GM18909 (cell line): Measurements from ENCODE around the gene ZNF587B.
"Not testable (repeated sequence)": the region's sequence is repeated elsewhere in the genome, so short reads cannot be mapped to it uniquely, and the experiment has no call there.

ENCODE experiments used
- ATAC-seq: cut with Tn5 transposase; IDR thresholded peaks from one replicate; pipeline ENCODE4 v1.9.1; 2021; ENCODE audit warnings: mild to moderate bottlenecking; ENCODE audit not compliant: unreplicated experiment, poor library complexity

ZNF587B gene

GRCh38 chr19:57830071-57830602 lies at the start of gene ZNF587B:
ZNF587B (plus strand) TSS chr19:57830299; CDS start chr19:57830529, 230 bp downstream.
- no peak for ATAC-seq

DNA sequence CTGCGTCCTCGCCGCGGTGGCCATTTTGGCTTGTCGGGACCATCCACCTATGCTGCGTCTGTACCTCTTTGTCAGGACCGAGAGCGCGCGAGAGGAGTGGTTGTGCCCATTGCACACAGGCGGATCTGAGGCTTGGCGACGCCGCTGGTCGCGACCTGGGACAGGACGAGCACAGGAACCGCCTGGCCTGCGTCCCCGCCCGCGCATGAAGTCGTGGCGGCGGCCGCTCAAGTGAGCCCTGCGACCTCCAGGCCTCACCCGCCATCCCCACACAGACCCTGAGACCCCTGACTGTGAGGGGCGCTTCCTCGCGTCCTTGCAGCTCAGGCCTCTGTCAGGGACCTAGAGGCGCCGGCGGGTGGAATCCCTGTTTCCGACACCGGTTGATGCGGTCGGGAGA lies 43.8 kb upstream of the ZNF587B start:
- no peak for ATAC-seq

DNA sequence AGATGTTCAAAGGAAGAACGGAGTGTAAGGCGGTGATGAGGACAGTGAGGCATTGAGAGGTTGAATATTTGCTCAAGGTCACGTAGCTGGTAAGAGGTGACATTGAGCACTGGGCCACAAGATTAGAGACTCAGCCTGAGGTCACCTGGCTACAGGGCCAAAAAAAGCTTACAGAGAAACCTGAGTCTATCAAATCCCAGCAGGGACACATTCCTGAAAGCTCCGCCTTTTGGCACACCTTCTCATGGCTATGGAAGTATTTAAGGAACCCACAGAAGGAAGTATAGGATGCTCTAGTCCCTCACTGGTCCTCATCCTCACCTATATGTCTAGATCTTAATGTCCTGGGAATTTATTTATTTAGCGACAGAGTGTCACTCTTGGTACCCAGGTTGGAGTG lies 43.2 kb upstream of the ZNF587B start:
- ATAC-seq = no peak

- ATAC-seq = no peak
Observed at GRCh38 chr19:57788114-57788692, 41.9 kb upstream of the ZNF587B start.

- ATAC-seq = no peak
Observed at GRCh38 chr19:57789288-57789687, 40.8 kb upstream of the ZNF587B start.

DNA sequence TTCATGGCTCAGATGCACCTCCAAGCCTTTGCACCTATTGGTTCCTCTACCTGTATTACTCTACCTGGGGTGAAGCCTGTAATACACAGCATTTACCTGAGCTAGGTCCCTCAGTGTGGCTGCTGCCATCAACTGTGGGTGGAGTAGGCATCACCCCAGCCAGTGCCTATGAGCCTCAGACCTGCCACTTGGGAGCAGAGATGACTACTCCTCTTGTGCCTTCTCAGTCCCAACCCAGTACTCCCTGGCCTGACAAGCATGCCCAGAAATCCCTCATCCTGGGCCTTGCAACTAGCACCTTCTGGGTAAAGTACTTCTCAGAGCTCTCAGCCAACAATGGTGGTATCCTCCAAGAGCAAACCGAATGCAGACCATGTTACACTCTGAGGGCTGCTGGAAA lies 33.5 kb upstream of the ZNF587B start:
- ATAC-seq = not testable (repeated sequence)

DNA sequence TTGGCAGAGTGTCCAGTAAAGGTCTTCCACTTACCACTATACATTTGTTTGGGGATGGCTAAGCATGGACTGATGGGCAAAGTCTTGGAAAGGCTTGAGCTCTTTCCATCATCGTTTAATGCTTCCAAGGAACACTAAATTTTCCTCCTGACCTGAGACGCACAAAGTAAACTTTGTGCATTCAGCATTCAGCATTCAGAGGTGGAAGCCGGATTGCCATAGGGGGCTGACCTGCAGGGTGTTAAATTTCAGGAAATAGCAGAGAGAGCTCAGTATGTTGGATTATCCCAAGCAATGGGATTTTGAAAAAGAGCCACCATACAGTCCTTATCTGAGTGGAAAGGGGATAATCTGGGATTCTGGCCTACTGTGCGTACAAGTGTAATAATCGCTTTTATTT lies 29.4 kb upstream of the ZNF587B start:
- no peak for ATAC-seq

DNA sequence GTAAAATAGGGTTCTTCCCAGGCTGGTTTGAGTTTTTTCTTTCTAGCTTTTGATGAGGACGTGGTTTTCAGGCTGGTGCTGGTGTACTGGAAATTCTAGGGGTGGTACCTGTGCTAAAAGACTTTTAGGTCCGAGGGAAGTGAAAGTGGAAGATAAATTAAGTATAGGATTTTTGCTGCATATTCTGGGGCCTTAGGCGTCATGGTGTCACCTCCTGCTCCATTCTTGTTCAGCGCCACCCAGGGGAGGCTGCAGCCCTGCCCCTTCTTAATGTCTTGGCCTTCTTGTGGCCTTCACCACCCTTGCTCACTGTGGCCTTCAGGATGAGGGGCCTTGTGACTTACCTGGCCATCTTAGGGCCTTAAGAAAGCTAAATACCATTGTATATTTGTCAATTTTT lies 27.8 kb upstream of the ZNF587B start:
- ATAC-seq = no peak

DNA sequence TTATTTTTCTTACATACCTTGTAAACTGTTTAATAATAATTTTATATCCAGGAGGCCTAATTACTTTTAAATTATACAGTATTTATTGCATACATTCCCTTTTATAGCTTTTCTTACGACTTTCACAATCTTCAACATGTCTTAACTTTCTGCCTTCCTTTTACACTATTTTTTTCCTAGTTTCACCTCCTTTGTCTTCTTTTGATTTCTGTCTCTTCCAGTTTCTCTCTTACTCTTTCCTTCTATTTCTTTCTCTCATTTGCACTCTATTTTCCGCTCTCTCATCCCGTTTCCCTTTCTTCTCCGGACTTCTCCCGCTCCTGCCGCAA lies 26.9 kb upstream of the ZNF587B start:
- no peak for ATAC-seq

DNA sequence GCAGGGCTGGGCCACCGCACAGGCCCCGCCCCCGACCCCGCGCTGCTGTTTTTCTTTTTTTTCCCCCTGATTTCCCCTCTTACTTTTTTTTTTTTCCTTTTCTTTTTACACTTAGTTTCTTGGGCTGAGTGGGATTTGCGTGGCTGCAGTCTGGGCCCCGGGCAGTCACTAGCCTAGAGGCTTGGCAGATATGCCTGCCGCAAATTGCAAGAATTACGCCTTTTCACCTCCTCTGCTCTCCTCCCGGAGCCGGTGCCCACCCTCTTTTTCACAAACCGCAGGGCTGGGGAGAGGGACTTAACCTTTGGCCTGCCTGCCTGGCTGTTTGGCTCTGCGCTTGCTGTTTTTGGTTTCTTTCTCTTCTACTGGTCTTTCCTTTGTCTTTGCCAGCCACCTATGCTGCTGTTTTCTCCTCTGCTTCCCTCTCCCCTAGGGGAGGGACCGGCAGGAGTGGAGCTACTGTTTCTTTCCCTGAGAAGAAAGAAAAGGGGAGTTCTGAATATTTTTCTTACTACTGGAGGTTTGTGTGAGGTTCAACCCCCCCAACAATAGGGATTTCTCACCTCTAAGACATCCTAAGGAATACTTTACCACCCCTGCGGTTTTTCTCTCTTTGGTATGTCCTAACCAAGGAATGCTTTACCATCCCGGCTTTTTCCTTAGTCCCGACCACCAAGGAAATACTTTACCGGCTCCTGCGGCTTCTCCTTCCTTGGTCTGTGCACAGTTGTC lies 26.3 kb upstream of the ZNF587B start:
- no peak for ATAC-seq

GRCh38 chr19:57807541-57807940 lies 22.6 kb upstream of the ZNF587B start:
- no peak for ATAC-seq

- ATAC-seq = not testable (repeated sequence)
Observed at GRCh38 chr19:57810410-57811295, 19.4 kb upstream of the ZNF587B start.

- no peak for ATAC-seq
Observed at GRCh38 chr19:57812226-57812625, 17.9 kb upstream of the ZNF587B start.

DNA sequence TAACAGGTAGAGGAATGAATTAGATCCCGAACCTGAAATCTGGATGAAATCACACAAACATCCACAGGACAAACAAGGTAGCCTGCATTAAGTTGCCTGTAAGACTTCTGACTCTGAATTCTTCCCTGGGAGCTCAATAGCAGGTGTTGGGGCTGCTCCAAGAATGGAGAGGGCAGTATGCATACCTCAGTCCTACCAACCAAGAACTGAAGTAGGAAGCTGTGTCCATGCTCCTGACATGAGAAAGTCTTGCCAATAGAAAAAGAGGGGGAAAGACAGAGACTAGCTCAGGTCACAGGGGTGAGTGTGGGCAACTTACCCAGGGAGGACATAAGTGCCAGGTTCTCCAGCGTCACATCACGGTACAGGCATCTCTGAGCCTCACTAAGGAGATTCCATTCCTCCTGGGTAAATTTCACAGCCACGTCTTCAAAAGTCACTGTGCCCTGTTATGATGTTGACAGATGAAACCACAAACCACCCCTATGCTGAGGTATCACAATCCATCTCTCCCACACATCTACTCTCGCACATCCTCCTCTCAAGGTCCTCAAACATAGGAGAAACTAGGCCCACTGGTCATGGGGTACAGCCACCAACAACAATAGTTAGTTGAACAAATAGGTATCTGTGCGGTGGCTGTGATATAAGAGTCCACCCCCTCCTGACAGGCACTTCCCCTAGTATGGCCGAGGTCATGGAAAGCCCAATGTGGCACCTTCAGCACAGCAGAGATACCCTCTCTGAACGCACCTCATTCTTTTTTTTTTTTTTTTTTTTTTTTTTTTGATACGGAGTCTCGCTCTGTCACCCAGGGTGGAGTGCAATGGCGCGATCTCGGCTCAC lies 16.9 kb upstream of the ZNF587B start:
- not testable (repeated sequence) for ATAC-seq

GRCh38 chr19:57813919-57814504 lies 16.1 kb upstream of the ZNF587B start:
- ATAC-seq = no peak

GRCh38 chr19:57814505-57815246 lies 15.4 kb upstream of the ZNF587B start, which contains the start of gene ZNF552:
ZNF552 (minus strand) TSS chr19:57814913; CDS start chr19:57814743, 170 bp downstream.
- peak; percentile 77 for ATAC-seq

DNA sequence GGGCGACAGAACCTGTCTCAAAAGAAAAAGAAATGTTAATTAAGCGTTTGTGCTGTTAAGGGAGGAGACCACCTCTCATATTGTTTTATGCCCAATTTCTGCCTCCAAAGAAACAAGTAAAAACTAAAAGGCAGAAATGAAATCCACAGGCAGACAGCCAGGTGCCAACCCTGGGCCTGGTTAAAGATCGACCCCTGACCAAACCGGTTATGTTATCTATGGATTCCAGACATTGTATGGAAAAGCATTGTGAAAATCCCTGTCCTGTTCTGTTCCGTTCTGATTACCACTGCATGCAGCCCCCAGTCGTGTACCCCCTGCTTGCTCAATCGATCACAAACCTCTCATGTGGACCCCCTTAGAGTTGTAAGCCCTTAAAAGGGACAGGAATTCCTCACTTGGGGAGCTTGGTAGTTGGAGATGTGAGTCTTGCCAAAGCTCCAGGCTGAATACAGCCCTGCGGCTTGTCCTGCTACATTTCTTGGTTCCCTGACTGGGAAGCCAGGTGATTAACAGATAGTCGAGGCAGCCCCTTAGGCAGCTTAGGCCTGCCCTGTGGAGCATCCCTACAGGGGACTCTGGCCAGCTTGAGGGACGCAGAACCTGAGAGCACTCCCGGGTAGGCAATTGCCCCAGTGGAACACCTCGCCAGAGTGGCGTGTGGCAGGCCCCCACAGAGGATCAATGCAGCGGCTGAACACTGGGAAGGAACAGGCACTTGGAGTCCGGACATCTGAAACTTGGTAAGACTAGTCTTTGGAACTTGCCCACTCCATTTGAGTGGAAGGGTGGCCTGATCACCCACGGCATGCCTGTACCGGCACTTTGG lies 14.6 kb upstream of the ZNF587B start:
- ATAC-seq = no peak

GRCh38 chr19:57816652-57817051 lies 13.4 kb upstream of the ZNF587B start:
- no peak for ATAC-seq
